SK-N-SH (cell line): Measurements from ENCODE around the gene CD59.

Source experiments
- CHD2 ChIP-seq: fragments of 150-350 bp; IDR thresholded peaks from 2 replicates; pipeline ENCODE4 v1.6.1; 2018; ENCODE audit warnings: low read length; ENCODE audit not compliant: partially characterized antibody
- CTCF ChIP-seq: fragments of 200-600 bp; sonication (generic); IDR thresholded peaks from 2 replicates; pipeline ENCODE4 v1.6.1; 2017; ENCODE audit warnings: antibody characterized with exemption, mild to moderate bottlenecking, moderate library complexity
- EP300 ChIP-seq, 2 experiments: IDR thresholded peaks; 2 replicates each; pipeline versions ENCODE4 v1.4.0 to v1.6.1; 2012; ENCODE audit warnings: borderline replicate concordance in 1 of 2, low read depth in 1 of 2, low read length in 1 of 2
- EZH2phosphoT487 ChIP-seq: fragments of 200-600 bp; sonication (generic); IDR thresholded peaks from 2 replicates; pipeline ENCODE4 v1.6.1; 2017; ENCODE audit warnings: low read depth, mixed run types, mild to moderate bottlenecking, antibody characterized with exemption, moderate library complexity, borderline replicate concordance
- GATA2 ChIP-seq: sonication (generic); formaldehyde crosslinking; IDR thresholded peaks from 2 replicates; pipeline ENCODE4 v1.5.0; 2020; ENCODE audit warnings: mild to moderate bottlenecking, missing genetic modification reagents
- MAX ChIP-seq: IDR thresholded peaks from 2 replicates; pipeline ENCODE4 v1.4.0; 2012; ENCODE audit warnings: low read depth
- NRF1 ChIP-seq: IDR thresholded peaks from 2 replicates; pipeline ENCODE4 v1.6.1; 2012; ENCODE audit warnings: low read depth, mild to moderate bottlenecking, low read length
- POLR2AphosphoS5 ChIP-seq: IDR thresholded peaks from 2 replicates; pipeline ENCODE4 v1.6.1; 2012; ENCODE audit warnings: low read depth, low read length
- RFX5 ChIP-seq: IDR thresholded peaks from 2 replicates; pipeline ENCODE4 v1.6.1; 2012; ENCODE audit warnings: mild to moderate bottlenecking, improper control_type of control experiment, low read length
- SIN3A ChIP-seq: IDR thresholded peaks from 2 replicates; pipeline ENCODE4 v1.6.1; 2012; ENCODE audit warnings: low read depth, mild to moderate bottlenecking, low read length, moderate library complexity, borderline replicate concordance
- SMC3 ChIP-seq: IDR thresholded peaks from 2 replicates; pipeline ENCODE4 v1.6.1; 2012; ENCODE audit warnings: low read depth, low read length, improper control_type of control experiment
- TAF1 ChIP-seq: IDR thresholded peaks from 2 replicates; pipeline ENCODE4 v1.6.1; 2012; ENCODE audit warnings: low read depth, mild to moderate bottlenecking, low read length, moderate library complexity, borderline replicate concordance
- YY1 ChIP-seq: IDR thresholded peaks from 2 replicates; pipeline ENCODE4 v1.4.0; 2012; ENCODE audit warnings: low read depth, mild to moderate bottlenecking
- ZBTB33 ChIP-seq: IDR thresholded peaks from 2 replicates; pipeline ENCODE4 v1.4.0; 2012; ENCODE audit warnings: low read depth, borderline replicate concordance

- TF ChIP-seq YY1 (no peak), ZBTB33 (no peak), CTCF (no peak), EP300 (IDR thresholded peaks at IDR 0.05; ENCODE audit: borderline replicate concordance in 1 of 2, low read depth in 1 of 2, low read length in 1 of 2) (no peak), SMC3 (no peak), SIN3A (no peak), GATA2 (CRISPR knock-in tag) (no peak), EZH2phosphoT487 (no peak), NRF1 (no peak), CHD2 (no peak), POLR2AphosphoS5 (no peak), MAX (0 out of 2 replicates have a peak, but pooled peaks have one; percentile 26), RFX5 (no peak), TAF1 (no peak)
These were observed 34.7 kb downstream of the CD59 start for GRCh38 chr11:33701302-33702230.
